NOMO-1 (cell line): ENCODE results near the gene TPRG1L.

Source experiments
- DNase-seq, 2 experiments: peaks; one replicate each; lab custom pipeline; 2025; ENCODE audit not compliant: unreplicated experiment in 2 of 2; lab: John Stamatoyannopoulos, UW

TPRG1L gene

GRCh38 chr1:3676581-3677470, 52.0 kb downstream of the TPRG1L start:
- DNase-seq, result peak; percentile 19 to 25

DNA sequence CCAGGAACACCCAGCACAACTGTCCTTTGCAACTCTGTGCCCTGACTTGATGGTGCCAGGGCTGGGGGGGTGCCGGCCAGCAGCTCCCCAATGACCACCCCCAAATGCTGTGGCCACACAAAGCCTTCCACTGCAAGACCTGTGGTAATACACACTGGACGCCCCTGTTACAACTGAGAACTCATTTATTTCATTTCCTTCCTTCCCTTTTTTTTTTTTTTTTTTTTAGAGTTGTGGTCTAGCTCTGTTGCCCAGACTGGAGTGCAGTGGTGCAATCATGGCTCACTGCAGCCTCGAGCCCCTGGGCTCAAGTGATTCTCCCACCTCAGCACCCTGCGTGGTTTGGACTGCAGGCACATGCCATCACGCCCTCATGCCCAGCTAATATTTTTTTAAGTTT, 52.7 kb downstream of the TPRG1L start:
- DNase-seq, result peak; percentile 27 to 66

GRCh38 chr1:3678361-3679097, 53.7 kb downstream of the TPRG1L start:
- DNase-seq, result no peak

GRCh38 chr1:3679098-3679555, 54.3 kb downstream of the TPRG1L start:
- DNase-seq, result peak; percentile 39 to 48
